Activated CD4-positive, alpha-beta T cell treated with anti-CD3 and anti-CD28 coated beads, Interleukin-10, Interleukin-2, amounts not matched to agents 100 ng/mL and 50 ng/mL, durations not matched to agents 16 hours and 8 hours (primary cell): Measurements from ENCODE around the gene CHD2.
A peak's percentile ranks its signal among the peaks of the same experiment; 100 is the strongest.
"Not testable (repeated sequence)": the region's sequence is repeated elsewhere in the genome, so short reads cannot be mapped to it uniquely, and the experiment has no call there.

Experiments
- DNase-seq: peaks from one replicate; pipeline ENCODE4 v3.0.0-alpha.2; 2020

CHD2 gene

GRCh38 chr15:93024293-93024692 lies 124.2 kb downstream of the CHD2 start:
- no peak for DNase-seq

- no peak for DNase-seq
Observed at GRCh38 chr15:93024716-93025624, 124.8 kb downstream of the CHD2 start.

GRCh38 chr15:93025625-93025982 lies 125.5 kb downstream of the CHD2 start:
- peak; percentile 31 for DNase-seq

GRCh38 chr15:93026380-93026817 lies 126.3 kb downstream of the CHD2 start:
- DNase-seq = no peak

- DNase-seq = no peak
Observed at GRCh38 chr15:93027413-93027812, 127.3 kb downstream of the CHD2 start.

- DNase-seq = no peak
Observed at GRCh38 chr15:93028111-93028631, 128.0 kb downstream of the CHD2 start.

GRCh38 chr15:93028632-93029213 lies 128.6 kb downstream of the CHD2 start:
- DNase-seq = peak; percentile 20

- DNase-seq = no peak
Observed at GRCh38 chr15:93029214-93029835, 129.2 kb downstream of the CHD2 start.

GRCh38 chr15:93029836-93030429 lies 129.8 kb downstream of the CHD2 start:
- no peak for DNase-seq

- peak; percentile 69 for DNase-seq
Observed at GRCh38 chr15:93030430-93031102, 130.4 kb downstream of the CHD2 start.

- no peak for DNase-seq
Observed at GRCh38 chr15:93031103-93031464, 131.0 kb downstream of the CHD2 start.

GRCh38 chr15:93031557-93032384 lies 131.6 kb downstream of the CHD2 start:
- not testable (repeated sequence) for DNase-seq

- not testable (repeated sequence) for DNase-seq
Observed at GRCh38 chr15:93032515-93033206, 132.5 kb downstream of the CHD2 start.

- no peak for DNase-seq
Observed at GRCh38 chr15:93033434-93034045, 133.4 kb downstream of the CHD2 start.

GRCh38 chr15:93034512-93034911 lies 134.4 kb downstream of the CHD2 start:
- no peak for DNase-seq

- no peak for DNase-seq
Observed at GRCh38 chr15:93035092-93035915, 135.2 kb downstream of the CHD2 start.

- peak; percentile 61 for DNase-seq
Observed at GRCh38 chr15:93035953-93036810, 136.1 kb downstream of the CHD2 start.

- no peak for DNase-seq
Observed at GRCh38 chr15:93036951-93037819, 137.1 kb downstream of the CHD2 start.
